ENCODE data around the gene SNX8. TPM values are rescaled to one million over a fixed set of nuclear protein-coding genes. Genes with fewer than 3 reads are reported as not detected.

The SNX8 gene
- total RNA-seq, 1 donor from 2014 or later, result 8.3 TPM

- intact Hi-C loops (cut with DNase I), result no loop called here
- Histone ChIP-seq H3K27ac (no peak overlapping the region), H3K36me3 (no peaks in the 10 kb centered on the region), H3K4me3 (no peak overlapping the region), H3K27me3 (no peaks in the 10 kb centered on the region), H3K9me3 (no peaks in the 10 kb centered on the region), H3K4me1 (no peaks in the 10 kb centered on the region)
- TF ChIP-seq POLR2AphosphoS5 (IDR thresholded peaks at IDR 0.05; ENCODE audit: insufficient read depth in 1 of 2, low read depth in 1 of 2) (no peak), POLR2A (IDR thresholded peaks at IDR 0.05) (no peak), CTCF (IDR thresholded peaks at IDR 0.05) (no peak)
- DNase-seq (ENCODE audit: extremely low spot score in 2 of 2), result no peak
Observed at GRCh38 chr7:2290877-2291276, 23.4 kb downstream of the SNX8 start.

GRCh38 chr7:2289621-2290020 lies 24.6 kb downstream of the SNX8 start:
- TF ChIP-seq POLR2AphosphoS5 (IDR thresholded peaks at IDR 0.05; ENCODE audit: insufficient read depth in 1 of 2, low read depth in 1 of 2) (no peak), CTCF (IDR thresholded peaks at IDR 0.05) (no peak), POLR2A (IDR thresholded peaks at IDR 0.05) (no peak)
- no peak overlapping the region for H3K27ac ChIP-seq

GRCh38 chr7:2289111-2289586 lies 25.1 kb downstream of the SNX8 start:
- Histone ChIP-seq H3K27ac (no peak overlapping the region), H3K9me3 (no peaks in the 10 kb centered on the region), H3K4me3 (no peak overlapping the region), H3K27me3 (no peaks in the 10 kb centered on the region), H3K36me3 (no peaks in the 10 kb centered on the region), H3K4me1 (no peaks in the 10 kb centered on the region)
- intact Hi-C loops (cut with DNase I), result no loop called here
- TF ChIP-seq POLR2A (IDR thresholded peaks at IDR 0.05) (no peak), CTCF (IDR thresholded peaks at IDR 0.05) (no peak), POLR2AphosphoS5 (IDR thresholded peaks at IDR 0.05; ENCODE audit: insufficient read depth in 1 of 2, low read depth in 1 of 2) (no peak)
- no peak for DNase-seq (ENCODE audit: extremely low spot score in 2 of 2)

More at GRCh38 chr7:2289621-2290020, 24.6 kb downstream of the SNX8 start:
- Histone ChIP-seq H3K27me3 (no peaks in the 10 kb centered on the region), H3K4me1 (no peaks in the 10 kb centered on the region), H3K9me3 (no peaks in the 10 kb centered on the region), H3K36me3 (no peaks in the 10 kb centered on the region), H3K4me3 (no peak overlapping the region)
- intact Hi-C loops (cut with DNase I), result no loop called here
- DNase-seq (ENCODE audit: extremely low spot score in 2 of 2), result no peak

GRCh38 chr7:2288503-2288902 lies 25.7 kb downstream of the SNX8 start:
- H3K27ac ChIP-seq, result no peak overlapping the region
- intact Hi-C loops (cut with DNase I), result no loop called here
- H3K4me3 ChIP-seq, result no peak overlapping the region
- no peak for DNase-seq (ENCODE audit: extremely low spot score in 2 of 2)
- no peaks in the 10 kb centered on the region for H3K27me3 ChIP-seq
- H3K9me3 ChIP-seq, result no peaks in the 10 kb centered on the region
- TF ChIP-seq POLR2AphosphoS5 (IDR thresholded peaks at IDR 0.05; ENCODE audit: insufficient read depth in 1 of 2, low read depth in 1 of 2), result no peak
- no peak for TF ChIP-seq POLR2A (IDR thresholded peaks at IDR 0.05)
- TF ChIP-seq CTCF (IDR thresholded peaks at IDR 0.05), result no peak
- no peaks in the 10 kb centered on the region for H3K4me1 ChIP-seq
- no peaks in the 10 kb centered on the region for H3K36me3 ChIP-seq

GRCh38 chr7:2287745-2288144 lies 26.5 kb downstream of the SNX8 start:
- Histone ChIP-seq H3K27ac (no peak overlapping the region), H3K9me3 (no peaks in the 10 kb centered on the region), H3K27me3 (no peaks in the 10 kb centered on the region), H3K4me1 (no peaks in the 10 kb centered on the region), H3K36me3 (no peaks in the 10 kb centered on the region), H3K4me3 (no peak overlapping the region)
- intact Hi-C loops (cut with DNase I), result no loop called here
- no peak for DNase-seq (ENCODE audit: extremely low spot score in 2 of 2)
- TF ChIP-seq CTCF (IDR thresholded peaks at IDR 0.05) (no peak), POLR2A (IDR thresholded peaks at IDR 0.05) (no peak), POLR2AphosphoS5 (IDR thresholded peaks at IDR 0.05; ENCODE audit: insufficient read depth in 1 of 2, low read depth in 1 of 2) (no peak)

Data from vagina (tissue), 2 donors.